DND-41 (cell line): ENCODE measurements around the gene CROCC.
"Not testable (repeated sequence)": the region's sequence is repeated elsewhere in the genome, so short reads cannot be mapped to it uniquely, and the experiment has no call there.

Experiments used
- ATAC-seq: fragments of 200-7000 bp; cut with Tn5 transposase; 3 replicates; pipeline ENCODE4 v1.9.1; 2021; ENCODE audit warnings: low read depth; ENCODE audit not compliant: insufficient read depth
- DNase-seq: peaks from one replicate; pipeline ENCODE4 v3.0.0-alpha.2; 2020
- H2AFZ ChIP-seq: 2 replicates; pipeline ENCODE4 v1.6.0; 2012; ENCODE audit warnings: low read depth, low read length
- H3K27ac ChIP-seq: 2 replicates; pipeline ENCODE4 v1.5.1; 2012; ENCODE audit warnings: low read length, inconsistent platforms
- H3K27me3 ChIP-seq: fragments of 200-600 bp; sonication (generic); 2 replicates; pipeline ENCODE4 v1.6.0; 2012; ENCODE audit warnings: low read length, mild to moderate bottlenecking, inconsistent platforms; ENCODE audit not compliant: insufficient read depth, poor library complexity
- H3K36me3 ChIP-seq: 2 replicates; pipeline ENCODE4 v1.5.1; 2012; ENCODE audit warnings: low read length, inconsistent platforms; ENCODE audit not compliant: insufficient read depth
- H3K4me1 ChIP-seq: 2 replicates; pipeline ENCODE4 v1.5.1; 2012; ENCODE audit warnings: mild to moderate bottlenecking, low read length; ENCODE audit not compliant: insufficient read depth
- H3K4me2 ChIP-seq: 2 replicates; pipeline ENCODE4 v1.6.0; 2012; ENCODE audit warnings: mild to moderate bottlenecking, moderate library complexity, low read length, inconsistent platforms; ENCODE audit not compliant: insufficient read depth
- H3K4me3 ChIP-seq, 2 experiments: fragments of 200-600 bp in 1 of 2; shearing (Covaris generic) in 1 of 2; 2 replicates each; pipeline ENCODE4 v1.5.1; 2012 to 2016; ENCODE audit warnings: inconsistent platforms in 2 of 2, low read length in 2 of 2, mild to moderate bottlenecking in 2 of 2, low read depth in 1 of 2, moderate library complexity in 1 of 2
- H3K79me2 ChIP-seq: 2 replicates; pipeline ENCODE4 v1.6.0; 2012; ENCODE audit warnings: low read length, inconsistent platforms; ENCODE audit not compliant: insufficient read depth
- H3K9ac ChIP-seq: 2 replicates; pipeline ENCODE4 v1.6.0; 2012; ENCODE audit warnings: low read depth, mild to moderate bottlenecking, inconsistent platforms, low read length, moderate library complexity
- H3K9me3 ChIP-seq: 2 replicates; pipeline ENCODE4 v1.5.1; 2012; ENCODE audit warnings: low read length, moderate library complexity, mild to moderate bottlenecking, inconsistent platforms; ENCODE audit not compliant: insufficient read depth, severe bottlenecking
- H4K20me1 ChIP-seq: 2 replicates; pipeline ENCODE4 v1.6.0; 2012; ENCODE audit warnings: low read length; ENCODE audit not compliant: insufficient read depth
- CTCF ChIP-seq: IDR thresholded peaks from 2 replicates; pipeline ENCODE4 v1.5.1; 2012; ENCODE audit warnings: borderline replicate concordance, low read length, moderate library complexity, mild to moderate bottlenecking; ENCODE audit not compliant: poor library complexity, severe bottlenecking; ENCODE audit errors: extremely low read depth
- EZH2 ChIP-seq: IDR thresholded peaks from 3 replicates; pipeline ENCODE4 v1.6.1; 2012; ENCODE audit warnings: borderline replicate concordance, low read depth, mild to moderate bottlenecking, moderate library complexity, low read length, inconsistent platforms; ENCODE audit not compliant: severe bottlenecking

Gene CROCC

GRCh38 chr1:16944038-16944437, 22.3 kb downstream of the CROCC start:
- no peaks in the 10 kb centered on the region for H3K9me3 ChIP-seq
- DNase-seq (no peak), ATAC-seq (no peak)
- no peak overlapping the region for H3K27ac ChIP-seq
- H3K4me1 ChIP-seq = no peaks in the 10 kb centered on the region
- H3K79me2 ChIP-seq = no peaks in the 10 kb centered on the region
- TF ChIP-seq CTCF (no peak), EZH2 (no peak)
- no peak overlapping the region for H2AFZ ChIP-seq
- H4K20me1 ChIP-seq = no peaks in the 10 kb centered on the region; the same call in 1 of the 2 replicates
- H3K9ac ChIP-seq = no peak overlapping the region
- no peaks in the 10 kb centered on the region for H3K27me3 ChIP-seq
- H3K36me3 ChIP-seq = peaks cover 36% of the 10 kb centered on the region
- no peak overlapping the region for H3K4me2 ChIP-seq
- no peak overlapping the region for H3K4me3 ChIP-seq

- not testable (repeated sequence) for H3K4me1 ChIP-seq, ATAC-seq, H3K9me3 ChIP-seq, H2AFZ ChIP-seq, H3K27me3 ChIP-seq, H4K20me1 ChIP-seq, H3K4me2 ChIP-seq, DNase-seq, H3K79me2 ChIP-seq, H3K27ac ChIP-seq, H3K4me3 ChIP-seq, H3K9ac ChIP-seq
- peaks cover 31% of the 10 kb centered on the region for H3K36me3 ChIP-seq
Observed at GRCh38 chr1:16945512-16945911, 23.8 kb downstream of the CROCC start.

- H3K9ac ChIP-seq, H2AFZ ChIP-seq, H3K4me1 ChIP-seq, ATAC-seq, H3K27ac ChIP-seq, H3K79me2 ChIP-seq, H3K27me3 ChIP-seq, H3K9me3 ChIP-seq, H3K4me3 ChIP-seq, DNase-seq, H3K4me2 ChIP-seq, H4K20me1 ChIP-seq: not testable (repeated sequence)
- H3K36me3 ChIP-seq = peaks cover 31% of the 10 kb centered on the region
Observed at GRCh38 chr1:16946185-16946584, 24.5 kb downstream of the CROCC start.

DNA sequence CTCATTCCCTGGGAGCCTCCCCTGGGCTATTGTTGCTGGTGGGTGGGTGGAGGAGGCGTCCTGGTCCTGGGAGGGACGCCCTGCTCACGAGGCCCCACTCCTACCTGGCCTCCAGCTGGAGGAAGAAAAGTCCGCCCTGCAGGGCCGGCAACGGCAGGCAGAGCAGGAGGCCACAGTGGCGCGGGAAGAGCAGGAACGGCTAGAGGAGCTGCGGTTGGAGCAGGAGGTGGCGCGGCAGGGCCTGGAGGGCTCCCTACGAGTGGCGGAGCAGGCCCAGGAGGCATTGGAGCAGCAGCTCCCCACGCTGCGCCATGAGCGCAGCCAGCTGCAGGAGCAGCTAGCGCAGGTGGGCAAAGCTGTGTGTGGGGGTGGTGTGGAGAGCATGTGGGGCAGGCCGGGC, 24.9 kb downstream of the CROCC start:
- Histone ChIP-seq H3K79me2 (no peaks in the 10 kb centered on the region), H3K27ac (no peak overlapping the region), H3K9me3 (no peaks in the 10 kb centered on the region), H3K4me1 (no peaks in the 10 kb centered on the region), H3K4me3 (no peak overlapping the region), H4K20me1 (no peaks in the 10 kb centered on the region; the same call in 1 of the 2 replicates), H3K4me2 (no peak overlapping the region), H2AFZ (no peak overlapping the region), H3K27me3 (no peaks in the 10 kb centered on the region), H3K9ac (no peak overlapping the region), H3K36me3 (peaks cover 30% of the 10 kb centered on the region)
- no peak for TF ChIP-seq CTCF
- TF ChIP-seq EZH2 = no peak
- no peak for DNase-seq
- ATAC-seq = no peak

DNA sequence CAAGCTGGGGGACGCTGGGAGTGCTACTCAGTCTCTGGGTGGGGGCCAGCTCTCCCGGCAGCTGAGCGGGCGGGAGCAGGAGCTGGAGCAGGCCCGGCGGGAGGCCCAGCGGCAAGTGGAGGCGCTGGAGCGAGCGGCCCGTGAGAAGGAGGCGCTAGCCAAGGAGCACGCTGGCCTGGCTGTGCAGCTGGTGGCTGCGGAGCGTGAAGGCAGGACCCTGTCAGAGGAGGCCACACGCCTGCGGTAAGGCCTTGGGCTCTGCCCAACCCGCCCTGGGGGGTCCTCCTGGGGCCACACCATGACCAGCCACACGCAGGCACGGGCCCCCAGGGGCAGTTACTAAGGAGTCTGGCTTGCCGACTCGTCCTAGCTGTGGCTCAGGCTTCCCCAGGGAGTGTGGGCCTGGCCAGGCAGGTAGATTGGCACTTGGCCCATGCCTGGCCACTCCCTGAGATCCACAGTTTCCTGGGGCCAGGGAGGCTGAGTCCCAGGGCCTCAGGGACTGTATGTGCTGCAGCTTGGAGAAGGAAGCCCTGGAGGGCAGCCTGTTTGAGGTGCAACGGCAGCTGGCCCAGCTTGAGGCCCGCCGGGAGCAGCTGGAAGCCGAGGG, 26.7 kb downstream of the CROCC start:
- ATAC-seq = not testable (repeated sequence)

GRCh38 chr1:16949026-16949425, 27.3 kb downstream of the CROCC start:
- H3K9ac ChIP-seq, H3K4me2 ChIP-seq, H3K27ac ChIP-seq, H4K20me1 ChIP-seq, H3K79me2 ChIP-seq, H3K4me3 ChIP-seq, H3K27me3 ChIP-seq, ATAC-seq, DNase-seq, H3K4me1 ChIP-seq, H2AFZ ChIP-seq, H3K9me3 ChIP-seq: not testable (repeated sequence)
- peaks cover 20% of the 10 kb centered on the region for H3K36me3 ChIP-seq

More for the DNA sequence above, 26.7 kb downstream of the CROCC start:
- not testable (repeated sequence) for H3K9me3 ChIP-seq, DNase-seq, H3K4me2 ChIP-seq, H3K79me2 ChIP-seq, H3K27me3 ChIP-seq, H3K4me3 ChIP-seq, H3K27ac ChIP-seq, H2AFZ ChIP-seq, H3K9ac ChIP-seq, H3K4me1 ChIP-seq, H4K20me1 ChIP-seq
- H3K36me3 ChIP-seq = peaks cover 22% of the 10 kb centered on the region

GRCh38 chr1:16952376-16952775, 30.6 kb downstream of the CROCC start:
- ATAC-seq, H3K27me3 ChIP-seq, H3K79me2 ChIP-seq, H3K4me1 ChIP-seq, H3K9me3 ChIP-seq, H3K27ac ChIP-seq, DNase-seq, H2AFZ ChIP-seq, H3K9ac ChIP-seq, H3K4me3 ChIP-seq, H3K4me2 ChIP-seq, H4K20me1 ChIP-seq: not testable (repeated sequence)
- H3K36me3 ChIP-seq = peaks cover 16% of the 10 kb centered on the region; the same call in 1 of the 2 replicates
